Breast epithelium (tissue), 4 donors: ENCODE results near the gene TRAPPC2B. TPM values are rescaled to one million over a fixed set of nuclear protein-coding genes. Genes with fewer than 3 reads are reported as not detected.

Source experiments
- DNase-seq, 2 donors: peaks; one replicate each; pipeline ENCODE4 v3.0.0-alpha.2; 2019; ENCODE audit warnings: low spot score in 2 of 2
- H3K27ac ChIP-seq, 2 donors: fragments of 200-600 bp; sonication (generic) in 1 of 2; one replicate each; pipeline ENCODE4 v1.5.1; 2016 to 2019; ENCODE audit warnings: mild to moderate bottlenecking in 1 of 2
- H3K27me3 ChIP-seq, 2 donors: fragments of 200-600 bp; sonication (generic) in 1 of 2; one replicate each; pipeline versions ENCODE4 v1.5.1 to v1.6.0; 2017 to 2019; ENCODE audit warnings: control low read depth in 1 of 2, mild to moderate bottlenecking in 1 of 2
- H3K36me3 ChIP-seq: fragments of 200-600 bp; one replicate; pipeline ENCODE4 v1.5.1; 2019
- H3K4me1 ChIP-seq, 2 donors: fragments of 200-600 bp; sonication (generic); one replicate each; pipeline ENCODE4 v1.5.1; 2016 to 2019; ENCODE audit warnings: control low read depth in 1 of 2
- H3K4me3 ChIP-seq, 3 donors: fragments of 200-600 bp; sonication (generic); 1 replicate in 2 of 3; 2 replicates in 1 of 3; pipeline ENCODE4 v1.5.1; 2016 to 2019; ENCODE audit warnings: mild to moderate bottlenecking in 3 of 3, moderate library complexity in 2 of 3
- H3K9me3 ChIP-seq, 2 donors: fragments of 200-600 bp; sonication (generic) in 1 of 2; one replicate each; pipeline ENCODE4 v1.5.1; 2016 to 2019; ENCODE audit warnings: control low read depth in 1 of 2
- CTCF ChIP-seq, 3 donors: fragments of 450-650 bp; IDR thresholded peaks; one replicate each; pipeline ENCODE4 v1.5.1; 2016 to 2017; ENCODE audit warnings: antibody characterized with exemption in 3 of 3, mild to moderate bottlenecking in 3 of 3, moderate library complexity in 3 of 3
- POLR2A ChIP-seq: fragments of 450-650 bp; IDR thresholded peaks from one replicate; pipeline ENCODE4 v1.6.1; 2016; ENCODE audit warnings: antibody characterized with exemption, mild to moderate bottlenecking, moderate library complexity
- POLR2AphosphoS5 ChIP-seq, 3 donors: sonication (generic); formaldehyde crosslinking; IDR thresholded peaks; one replicate each; pipeline ENCODE4 v1.6.1; 2017; ENCODE audit warnings: antibody characterized with exemption in 3 of 3
- intact Hi-C: fragments of 100-400 bp; cut with DNase I; formaldehyde crosslinking; loops from one replicate; pipeline ENCODE4 v1.15.1; 2023; ENCODE audit warnings: low total_unique reads
- total RNA-seq, 3 donors: library from RNA; depleted of rRNA; stranded (reverse); fragments of >200 nt; gene quantifications; one replicate each; pipeline ENCODE4 v1.1.0, GENCODE V29; 2016

Gene TRAPPC2B
- total RNA-seq: 10 to 100 TPM; 16.7 to 23.2 (median 20.2) TPM

GRCh38 chr19:57362997-57363687 lies at the start of gene TRAPPC2B, which contains the start of gene ZNF547:
TSS of gene TRAPPC2B (plus strand) at chr19:57363551. CDS start at chr19:57364834, 1,283 bp downstream.
TSS of gene ZNF547 (plus strand) at chr19:57363551. CDS start at chr19:57368556, 5,005 bp downstream.
- no peaks in the 10 kb centered on the region for H3K27me3 ChIP-seq
- DNase-seq: peak; percentile 99 to 100
- intact Hi-C loops: no loop called here
- no peaks in the 10 kb centered on the region for H3K4me1 ChIP-seq
- H3K9me3 ChIP-seq: peaks cover 21 to 30% of the 10 kb centered on the region in 2 donors
- H3K27ac ChIP-seq: peak within 1 kb of the TSS; percentile 94 to 99
- no peak for TF ChIP-seq CTCF (IDR thresholded peaks at IDR 0.05)
- TF ChIP-seq POLR2A: peak; percentile 43
- peak; percentile 80 to 97 (median 87) for TF ChIP-seq POLR2AphosphoS5 (IDR thresholded peaks at IDR 0.05)
- no peaks in the 10 kb centered on the region for H3K36me3 ChIP-seq
- peak within 1 kb of the TSS; percentile 82 to 93 (median 83) for H3K4me3 ChIP-seq

- H3K9me3 ChIP-seq: peaks cover 0 to 6% of the 10 kb centered on the region in 2 donors
- no peak for TF ChIP-seq POLR2A
- TF ChIP-seq POLR2AphosphoS5 (IDR thresholded peaks at IDR 0.05): no peak
- TF ChIP-seq CTCF (IDR thresholded peaks at IDR 0.05): no peak
- DNase-seq: no peak
- intact Hi-C loops: no loop called here
- no peaks in the 10 kb centered on the region for H3K36me3 ChIP-seq
- H3K27me3 ChIP-seq: no peaks in the 10 kb centered on the region
- no peaks in the 10 kb centered on the region for H3K4me1 ChIP-seq
- H3K4me3 ChIP-seq: no peak overlapping the region
- H3K27ac ChIP-seq: no peak overlapping the region
Observed at GRCh38 chr19:57314146-57314545, 49.2 kb upstream of the TRAPPC2B start.

- Histone ChIP-seq H3K4me1 (peaks cover 0 to 7% of the 10 kb centered on the region in 2 donors), H3K9me3 (peaks cover 0 to 2% of the 10 kb centered on the region in 2 donors), H3K4me3 (peak overlapping the region in 1 of 3 donors; percentile 31), H3K27me3 (no peaks in the 10 kb centered on the region), H3K36me3 (no peaks in the 10 kb centered on the region), H3K27ac (no peak overlapping the region)
- intact Hi-C loops: no loop called here
- no peak for DNase-seq
- TF ChIP-seq POLR2AphosphoS5 (IDR thresholded peaks at IDR 0.05) (no peak), CTCF (IDR thresholded peaks at IDR 0.05) (no peak), POLR2A (no peak)
Observed at GRCh38 chr19:57317503-57317902, 45.8 kb upstream of the TRAPPC2B start.

GRCh38 chr19:57319869-57320179 lies 43.5 kb upstream of the TRAPPC2B start:
- peaks cover 12% of the 10 kb centered on the region for H3K36me3 ChIP-seq
- peaks cover 3 to 18% of the 10 kb centered on the region in 2 donors for H3K9me3 ChIP-seq
- H3K4me3 ChIP-seq: peak overlapping the region; percentile 82 to 89 (median 86)
- peak overlapping the region; percentile 92 to 93 for H3K27ac ChIP-seq
- TF ChIP-seq POLR2AphosphoS5 (IDR thresholded peaks at IDR 0.05) (no peak), CTCF (IDR thresholded peaks at IDR 0.05) (no peak), POLR2A (no peak)
- intact Hi-C loops: no loop called here
- DNase-seq: no peak
- H3K27me3 ChIP-seq: no peaks in the 10 kb centered on the region
- H3K4me1 ChIP-seq: peaks cover 0 to 7% of the 10 kb centered on the region in 2 donors
